ENCODE measurements around the gene IFIT1B.
A peak's percentile ranks its signal among the peaks of the same experiment; 100 is the strongest.

The IFIT1B gene

GRCh38 chr10:89357975-89358374 lies 19.9 kb upstream of the IFIT1B start:
- no peak for FAIRE-seq
- TF ChIP-seq TAF1 (IDR thresholded peaks at IDR 0.05; ENCODE audit: low read depth, low read length) (no peak), SPI1 (IDR thresholded peaks at IDR 0.05; ENCODE audit: low read depth, low read length) (no peak), POLR2A (IDR thresholded peaks at IDR 0.05; ENCODE audit: low read depth, low read length) (no peak), POU2F2 (IDR thresholded peaks at IDR 0.05; ENCODE audit: low read depth, low read length) (no peak), POLR2AphosphoS5 (IDR thresholded peaks at IDR 0.05; ENCODE audit: low read depth, low read length) (no peak), PAX5 (IDR thresholded peaks at IDR 0.05; ENCODE audit: insufficient read depth, low read length, severe bottlenecking) (no peak)
- DNase-seq (ENCODE audit: insufficient read length, low spot score): no peak

- no peak for DNase-seq (ENCODE audit: insufficient read length, low spot score)
- no peak for FAIRE-seq
- no peak for TF ChIP-seq TAF1 (IDR thresholded peaks at IDR 0.05; ENCODE audit: low read depth, low read length)
- no peak for TF ChIP-seq POU2F2 (IDR thresholded peaks at IDR 0.05; ENCODE audit: low read depth, low read length)
- TF ChIP-seq POLR2AphosphoS5 (IDR thresholded peaks at IDR 0.05; ENCODE audit: low read depth, low read length): no peak
- no peak for TF ChIP-seq PAX5 (IDR thresholded peaks at IDR 0.05; ENCODE audit: insufficient read depth, low read length, severe bottlenecking)
- no peak for TF ChIP-seq POLR2A (IDR thresholded peaks at IDR 0.05; ENCODE audit: low read depth, low read length)
- TF ChIP-seq SPI1 (IDR thresholded peaks at IDR 0.05; ENCODE audit: low read depth, low read length): no peak
Measured at GRCh38 chr10:89360157-89360556, 17.7 kb upstream of the IFIT1B start.

- FAIRE-seq: no peak
- no peak for DNase-seq (ENCODE audit: insufficient read length, low spot score)
- TF ChIP-seq TAF1 (IDR thresholded peaks at IDR 0.05; ENCODE audit: low read depth, low read length): no peak
- TF ChIP-seq SPI1 (IDR thresholded peaks at IDR 0.05; ENCODE audit: low read depth, low read length): no peak
- TF ChIP-seq POU2F2 (IDR thresholded peaks at IDR 0.05; ENCODE audit: low read depth, low read length): no peak
- no peak for TF ChIP-seq POLR2A (IDR thresholded peaks at IDR 0.05; ENCODE audit: low read depth, low read length)
- no peak for TF ChIP-seq POLR2AphosphoS5 (IDR thresholded peaks at IDR 0.05; ENCODE audit: low read depth, low read length)
- no peak for TF ChIP-seq PAX5 (IDR thresholded peaks at IDR 0.05; ENCODE audit: insufficient read depth, low read length, severe bottlenecking)
Measured at GRCh38 chr10:89362929-89363328, 14.9 kb upstream of the IFIT1B start.

- no peak for TF ChIP-seq TAF1 (IDR thresholded peaks at IDR 0.05; ENCODE audit: low read depth, low read length)
- TF ChIP-seq POLR2A (IDR thresholded peaks at IDR 0.05; ENCODE audit: low read depth, low read length): no peak
- no peak for TF ChIP-seq PAX5 (IDR thresholded peaks at IDR 0.05; ENCODE audit: insufficient read depth, low read length, severe bottlenecking)
- no peak for TF ChIP-seq POU2F2 (IDR thresholded peaks at IDR 0.05; ENCODE audit: low read depth, low read length)
- peak; percentile 70 for TF ChIP-seq SPI1 (IDR thresholded peaks at IDR 0.05; ENCODE audit: low read depth, low read length)
- no peak for TF ChIP-seq POLR2AphosphoS5 (IDR thresholded peaks at IDR 0.05; ENCODE audit: low read depth, low read length)
- peak; percentile 76 for FAIRE-seq
- DNase-seq (ENCODE audit: insufficient read length, low spot score): no peak
Measured at GRCh38 chr10:89363729-89364442, 14.0 kb upstream of the IFIT1B start.

- no peak for FAIRE-seq
Measured at GRCh38 chr10:89364531-89364930, 13.3 kb upstream of the IFIT1B start.

GRCh38 chr10:89367529-89367928 lies 10.3 kb upstream of the IFIT1B start:
- TF ChIP-seq POU2F2 (IDR thresholded peaks at IDR 0.05; ENCODE audit: low read depth, low read length) (peak; percentile 45; the same call in 1 of the 2 replicates), TAF1 (IDR thresholded peaks at IDR 0.05; ENCODE audit: low read depth, low read length) (no peak)
- DNase-seq (ENCODE audit: insufficient read length, low spot score) (no peak), FAIRE-seq (peak; percentile 83)

More at GRCh38 chr10:89364531-89364930, 13.3 kb upstream of the IFIT1B start:
- TF ChIP-seq POU2F2 (IDR thresholded peaks at IDR 0.05; ENCODE audit: low read depth, low read length): no peak
- no peak for TF ChIP-seq POLR2AphosphoS5 (IDR thresholded peaks at IDR 0.05; ENCODE audit: low read depth, low read length)
- no peak for TF ChIP-seq PAX5 (IDR thresholded peaks at IDR 0.05; ENCODE audit: insufficient read depth, low read length, severe bottlenecking)
- TF ChIP-seq TAF1 (IDR thresholded peaks at IDR 0.05; ENCODE audit: low read depth, low read length): no peak
- TF ChIP-seq SPI1 (IDR thresholded peaks at IDR 0.05; ENCODE audit: low read depth, low read length): no peak
- TF ChIP-seq POLR2A (IDR thresholded peaks at IDR 0.05; ENCODE audit: low read depth, low read length): no peak
- no peak for DNase-seq (ENCODE audit: insufficient read length, low spot score)

GRCh38 chr10:89368129-89368528 lies 9.7 kb upstream of the IFIT1B start:
- no peak for FAIRE-seq

GRCh38 chr10:89369156-89370105 lies 8.4 kb upstream of the IFIT1B start:
- FAIRE-seq (peak; percentile 31), DNase-seq (ENCODE audit: insufficient read length, low spot score) (no peak)
- TF ChIP-seq PAX5 (IDR thresholded peaks at IDR 0.05; ENCODE audit: insufficient read depth, low read length, severe bottlenecking) (no peak), POLR2AphosphoS5 (IDR thresholded peaks at IDR 0.05; ENCODE audit: low read depth, low read length) (no peak), POU2F2 (IDR thresholded peaks at IDR 0.05; ENCODE audit: low read depth, low read length) (no peak), SPI1 (IDR thresholded peaks at IDR 0.05; ENCODE audit: low read depth, low read length) (no peak), TAF1 (IDR thresholded peaks at IDR 0.05; ENCODE audit: low read depth, low read length) (no peak), POLR2A (IDR thresholded peaks at IDR 0.05; ENCODE audit: low read depth, low read length) (no peak)

More at GRCh38 chr10:89368129-89368528, 9.7 kb upstream of the IFIT1B start:
- DNase-seq (ENCODE audit: insufficient read length, low spot score): no peak
- TF ChIP-seq PAX5 (IDR thresholded peaks at IDR 0.05; ENCODE audit: insufficient read depth, low read length, severe bottlenecking) (no peak), POLR2AphosphoS5 (IDR thresholded peaks at IDR 0.05; ENCODE audit: low read depth, low read length) (no peak), POLR2A (IDR thresholded peaks at IDR 0.05; ENCODE audit: low read depth, low read length) (no peak), POU2F2 (IDR thresholded peaks at IDR 0.05; ENCODE audit: low read depth, low read length) (no peak), TAF1 (IDR thresholded peaks at IDR 0.05; ENCODE audit: low read depth, low read length) (no peak), SPI1 (IDR thresholded peaks at IDR 0.05; ENCODE audit: low read depth, low read length) (no peak)

GRCh38 chr10:89371079-89371478 lies 6.8 kb upstream of the IFIT1B start:
- DNase-seq (ENCODE audit: insufficient read length, low spot score) (no peak), FAIRE-seq (no peak)
- TF ChIP-seq TAF1 (IDR thresholded peaks at IDR 0.05; ENCODE audit: low read depth, low read length) (no peak), POU2F2 (IDR thresholded peaks at IDR 0.05; ENCODE audit: low read depth, low read length) (no peak), SPI1 (IDR thresholded peaks at IDR 0.05; ENCODE audit: low read depth, low read length) (no peak), PAX5 (IDR thresholded peaks at IDR 0.05; ENCODE audit: insufficient read depth, low read length, severe bottlenecking) (no peak), POLR2A (IDR thresholded peaks at IDR 0.05; ENCODE audit: low read depth, low read length) (no peak), POLR2AphosphoS5 (IDR thresholded peaks at IDR 0.05; ENCODE audit: low read depth, low read length) (no peak)
